Mucosa of rectum (tissue), 2 donors: ENCODE measurements around the gene EFNA2.
A peak's percentile ranks its signal among the peaks of the same experiment; 100 is the strongest.

Source experiments
- H3K27ac ChIP-seq, 2 donors: one replicate each; pipeline ENCODE4 v1.7.0; 2013; ENCODE audit warnings: inconsistent platforms in 2 of 2, low read depth in 2 of 2, low read length in 2 of 2
- H3K27me3 ChIP-seq, 2 donors: one replicate each; pipeline ENCODE4 v1.7.0; 2013; ENCODE audit warnings: low read length in 2 of 2; ENCODE audit not compliant: control insufficient read depth in 2 of 2, insufficient read depth in 2 of 2
- H3K36me3 ChIP-seq, 2 donors: one replicate each; pipeline ENCODE4 v1.7.0; 2013; ENCODE audit warnings: low read length in 2 of 2; ENCODE audit not compliant: control insufficient read depth in 2 of 2, insufficient read depth in 2 of 2
- H3K4me1 ChIP-seq, 2 donors: one replicate each; pipeline ENCODE4 v1.7.0; 2013; ENCODE audit warnings: low read length in 2 of 2, mild to moderate bottlenecking in 1 of 2; ENCODE audit not compliant: control insufficient read depth in 2 of 2, insufficient read depth in 2 of 2
- H3K4me3 ChIP-seq, 2 donors: one replicate each; pipeline ENCODE4 v1.7.0; 2013; ENCODE audit warnings: low read length in 2 of 2
- H3K9ac ChIP-seq, 2 donors: one replicate each; pipeline ENCODE4 v1.7.0; 2013; ENCODE audit warnings: low read length in 2 of 2, low read depth in 1 of 2, mild to moderate bottlenecking in 1 of 2
- H3K9me3 ChIP-seq, 2 donors: one replicate each; pipeline ENCODE4 v1.7.0; 2013; ENCODE audit warnings: low read length in 2 of 2; ENCODE audit not compliant: control insufficient read depth in 2 of 2
- donor health status: healthy.
- donor health status: Normal muscosa, but diverticular disease.

The EFNA2 gene

DNA sequence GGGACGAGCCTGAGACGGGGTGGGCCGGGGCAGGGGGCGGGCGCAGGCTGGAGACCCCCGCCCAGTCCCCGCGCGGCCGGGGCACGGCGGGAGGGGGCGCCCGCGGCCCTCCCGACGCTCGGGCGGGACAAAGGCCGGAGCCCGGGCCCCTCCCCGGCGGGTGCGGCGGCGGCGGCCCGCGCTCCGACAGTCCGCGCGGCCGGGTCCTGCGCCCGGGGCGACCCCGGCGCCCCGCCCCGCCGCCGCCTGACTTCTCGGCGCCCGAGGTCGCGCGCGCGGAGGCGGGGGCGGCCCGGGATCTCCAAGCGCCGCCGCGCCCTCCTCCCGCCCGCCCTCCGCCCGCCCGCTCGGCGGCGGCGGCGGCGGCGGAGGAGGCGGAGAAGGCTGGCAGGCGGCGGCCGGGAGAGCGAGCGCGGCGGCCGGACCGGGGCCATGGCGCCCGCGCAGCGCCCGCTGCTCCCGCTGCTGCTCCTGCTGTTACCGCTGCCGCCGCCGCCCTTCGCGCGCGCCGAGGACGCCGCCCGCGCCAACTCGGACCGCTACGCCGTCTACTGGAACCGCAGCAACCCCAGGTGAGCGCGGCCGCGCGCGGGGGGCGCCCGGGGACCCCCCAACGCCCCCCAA lies at the start of gene EFNA2:
TSS of gene EFNA2 (plus strand) at position 137 of the 624 bp plus-strand sequence. CDS start at position 433, 296 bp downstream.
- Histone ChIP-seq H3K27me3 (peaks cover 4 to 13% of the 10 kb centered on the region in 2 donors), H3K4me1 (peaks cover 34 to 50% of the 10 kb centered on the region in 2 donors), H3K27ac (peak within 1 kb of the TSS; percentile 94 to 97), H3K9me3 (no peaks in the 10 kb centered on the region), H3K9ac (peak within 1 kb of the TSS; percentile 60 to 81), H3K36me3 (no peaks in the 10 kb centered on the region), H3K4me3 (peak within 1 kb of the TSS; percentile 69 to 72)

- Histone ChIP-seq H3K9ac (no peak overlapping the region), H3K27ac (no peak overlapping the region)
These were observed 49.1 kb upstream of the EFNA2 start for GRCh38 chr19:1236576-1236975.

GRCh38 chr19:1237027-1237659 lies 48.5 kb upstream of the EFNA2 start:
- Histone ChIP-seq H3K4me3 (peak overlapping the region; percentile 31 to 35), H3K36me3 (no peaks in the 10 kb centered on the region), H3K4me1 (peaks cover 28 to 35% of the 10 kb centered on the region in 2 donors), H3K27me3 (peaks cover 3 to 36% of the 10 kb centered on the region in 2 donors), H3K9ac (no peak overlapping the region), H3K9me3 (no peaks in the 10 kb centered on the region), H3K27ac (no peak overlapping the region)

More at GRCh38 chr19:1236576-1236975, 49.1 kb upstream of the EFNA2 start:
- no peaks in the 10 kb centered on the region for H3K9me3 ChIP-seq
- H3K27me3 ChIP-seq, result peaks cover 3 to 36% of the 10 kb centered on the region in 2 donors
- H3K4me3 ChIP-seq, result peak overlapping the region in 1 of 2 donors; percentile 35
- H3K36me3 ChIP-seq, result no peaks in the 10 kb centered on the region
- H3K4me1 ChIP-seq, result peaks cover 26 to 33% of the 10 kb centered on the region in 2 donors

DNA sequence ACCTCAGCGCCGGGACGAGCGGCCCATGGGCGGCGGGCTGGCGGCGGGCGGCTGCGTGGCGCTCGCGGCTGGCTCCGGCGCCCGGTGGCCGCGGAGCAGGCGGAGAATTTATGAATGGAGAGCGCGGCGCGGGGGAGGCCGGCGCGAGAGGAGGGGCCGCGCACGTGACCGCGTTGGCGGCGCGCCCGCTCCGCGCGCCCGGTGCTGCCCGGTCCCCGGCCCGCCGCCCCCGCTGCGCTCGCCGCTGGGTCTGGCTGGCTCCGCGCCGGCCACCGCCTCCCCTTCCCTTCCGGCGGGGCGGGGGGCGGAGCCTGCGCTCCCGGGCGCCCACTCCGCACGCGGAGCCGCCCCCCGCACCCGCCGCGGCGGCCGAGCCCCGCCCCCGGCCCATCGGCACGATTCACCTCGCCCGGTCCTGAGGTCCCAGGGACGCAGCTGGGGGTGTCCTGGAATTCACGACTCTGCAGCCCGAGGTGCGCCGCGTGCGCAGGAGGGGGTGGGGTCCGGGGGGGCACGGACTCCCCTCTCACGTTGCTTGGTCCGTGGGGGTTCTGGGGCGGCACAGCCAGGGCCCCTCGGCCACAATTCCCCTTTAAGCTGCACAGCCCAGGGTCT lies 47.8 kb upstream of the EFNA2 start, which contains the start of gene CBARP:
TSS of gene CBARP (minus strand) at position 252 of the 615 bp plus-strand sequence. CDS start 1,905 bp downstream, outside the sequence.
- H3K4me1 ChIP-seq, result peaks cover 29 to 35% of the 10 kb centered on the region in 2 donors
- no peaks in the 10 kb centered on the region for H3K9me3 ChIP-seq
- peak within 1 kb of the TSS; percentile 31 to 35 for H3K4me3 ChIP-seq
- no peak within 1 kb of the TSS for H3K27ac ChIP-seq
- H3K9ac ChIP-seq, result no peak within 1 kb of the TSS
- H3K27me3 ChIP-seq, result peaks cover 3 to 36% of the 10 kb centered on the region in 2 donors
- H3K36me3 ChIP-seq, result no peaks in the 10 kb centered on the region

GRCh38 chr19:1238369-1239303 lies 47.0 kb upstream of the EFNA2 start:
- peaks cover 3 to 34% of the 10 kb centered on the region in 2 donors for H3K27me3 ChIP-seq
- H3K27ac ChIP-seq, result no peak overlapping the region
- no peak overlapping the region for H3K4me3 ChIP-seq
- H3K36me3 ChIP-seq, result no peaks in the 10 kb centered on the region
- H3K9ac ChIP-seq, result no peak overlapping the region
- no peaks in the 10 kb centered on the region for H3K9me3 ChIP-seq
- H3K4me1 ChIP-seq, result peaks cover 29 to 35% of the 10 kb centered on the region in 2 donors

DNA sequence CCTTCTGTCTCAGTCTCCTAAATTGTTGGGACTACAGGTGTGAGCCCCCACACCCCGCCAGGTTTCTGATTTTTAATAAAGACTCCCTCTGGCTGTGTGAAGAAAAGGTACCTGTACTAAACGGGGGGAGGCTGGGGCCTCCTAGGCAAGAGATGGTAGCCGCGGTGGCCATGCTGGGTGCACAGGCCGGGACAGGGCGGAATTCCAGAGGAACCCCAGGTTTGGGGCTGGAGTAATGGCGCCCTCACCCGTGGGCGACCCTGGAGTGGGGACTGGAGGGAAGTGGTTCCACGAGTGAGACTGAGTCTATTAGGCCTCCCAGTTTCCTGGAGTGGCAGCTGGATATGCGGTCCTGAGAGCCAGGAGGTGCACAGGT lies 46.3 kb upstream of the EFNA2 start:
- Histone ChIP-seq H3K4me3 (no peak overlapping the region), H3K27ac (peak overlapping the region; percentile 55 to 58), H3K9ac (peak overlapping the region; percentile 14 to 54), H3K27me3 (peaks cover 3 to 27% of the 10 kb centered on the region in 2 donors), H3K9me3 (no peaks in the 10 kb centered on the region), H3K4me1 (peaks cover 36 to 43% of the 10 kb centered on the region in 2 donors), H3K36me3 (no peaks in the 10 kb centered on the region)

- no peaks in the 10 kb centered on the region for H3K36me3 ChIP-seq
- H3K27ac ChIP-seq, result peak overlapping the region; percentile 55 to 58
- no peaks in the 10 kb centered on the region for H3K9me3 ChIP-seq
- H3K4me3 ChIP-seq, result peak overlapping the region; percentile 41 to 61
- H3K27me3 ChIP-seq, result peaks cover 3 to 20% of the 10 kb centered on the region in 2 donors
- peak overlapping the region; percentile 41 to 54 for H3K9ac ChIP-seq
- H3K4me1 ChIP-seq, result peaks cover 43 to 50% of the 10 kb centered on the region in 2 donors
These were observed 45.6 kb upstream of the EFNA2 start for GRCh38 chr19:1239796-1240737.

- Histone ChIP-seq H3K36me3 (no peaks in the 10 kb centered on the region), H3K27me3 (peaks cover 3 to 11% of the 10 kb centered on the region in 2 donors), H3K4me1 (peaks cover 48 to 57% of the 10 kb centered on the region in 2 donors), H3K4me3 (peak overlapping the region in 1 of 2 donors; percentile 85), H3K27ac (peak overlapping the region in 1 of 2 donors; percentile 88), H3K9me3 (no peaks in the 10 kb centered on the region), H3K9ac (no peak overlapping the region)
These were observed 44.7 kb upstream of the EFNA2 start for GRCh38 chr19:1240925-1241324.
